Measurements from ENCODE around the gene DENND1B.
A peak's percentile ranks its signal among the peaks of the same experiment; 100 is the strongest.

DENND1B gene

GRCh38 chr1:197683280-197683679, 92.0 kb downstream of the DENND1B start:
- DNase-seq = no peak

GRCh38 chr1:197680311-197680710, 95.0 kb downstream of the DENND1B start:
- no peak for DNase-seq

GRCh38 chr1:197677752-197678295, 97.5 kb downstream of the DENND1B start:
- DNase-seq = no peak

GRCh38 chr1:197677313-197677712, 98.0 kb downstream of the DENND1B start:
- no peak for DNase-seq

GRCh38 chr1:197675583-197676208, 99.6 kb downstream of the DENND1B start:
- DNase-seq = peak; percentile 42

- no peak for DNase-seq
These were observed 101.0 kb downstream of the DENND1B start for GRCh38 chr1:197674286-197674685.

- DNase-seq = no peak
These were observed 102.0 kb downstream of the DENND1B start for GRCh38 chr1:197673292-197673691.

GRCh38 chr1:197672347-197672746, 102.9 kb downstream of the DENND1B start:
- DNase-seq = no peak

GRCh38 chr1:197671920-197672319, 103.4 kb downstream of the DENND1B start:
- no peak for DNase-seq

- no peak for DNase-seq
These were observed 104.1 kb downstream of the DENND1B start for GRCh38 chr1:197671140-197671539.

- no peak for DNase-seq
These were observed 108.5 kb downstream of the DENND1B start for GRCh38 chr1:197666769-197667285.

- no peak for DNase-seq
These were observed 110.9 kb downstream of the DENND1B start for GRCh38 chr1:197664391-197664790.

GRCh38 chr1:197663162-197663953, 111.9 kb downstream of the DENND1B start:
- DNase-seq = no peak

- no peak for DNase-seq
These were observed 114.9 kb downstream of the DENND1B start for GRCh38 chr1:197660389-197660788.

GRCh38 chr1:197659171-197659570, 116.1 kb downstream of the DENND1B start:
- no peak for DNase-seq

GRCh38 chr1:197649188-197649587, 126.1 kb downstream of the DENND1B start:
- no peak for DNase-seq

- DNase-seq = no peak
These were observed 137.0 kb downstream of the DENND1B start for GRCh38 chr1:197638316-197638715.

- no peak for DNase-seq
These were observed 137.9 kb downstream of the DENND1B start for GRCh38 chr1:197637406-197637805.

GRCh38 chr1:197633447-197634078, 141.7 kb downstream of the DENND1B start:
- DNase-seq = no peak

- no peak for DNase-seq
These were observed 142.6 kb downstream of the DENND1B start for GRCh38 chr1:197632651-197633050.

- no peak for DNase-seq
These were observed 143.3 kb downstream of the DENND1B start for GRCh38 chr1:197632005-197632404.

- DNase-seq = no peak
These were observed 152.9 kb downstream of the DENND1B start for GRCh38 chr1:197622371-197622770.

- DNase-seq = no peak
These were observed 153.5 kb downstream of the DENND1B start for GRCh38 chr1:197621761-197622160.

Data from NCI-H1436 treated with DMSO at 0.1 percent for 48 hours (cell line).